Testis (tissue), 3 donors: ENCODE results near the gene NRXN3. TPM values are rescaled to one million over a fixed set of nuclear protein-coding genes. Genes with fewer than 3 reads are reported as not detected.
"Not testable (repeated sequence)": the region's sequence is repeated elsewhere in the genome, so short reads cannot be mapped to it uniquely, and the experiment has no call there.

ENCODE experiments used
- DNase-seq: peaks from one replicate; pipeline ENCODE4 v3.0.0-alpha.2; 2019
- H3K27ac ChIP-seq, 2 donors: fragments of 200-600 bp; sonication (generic); one replicate each; pipeline ENCODE4 v1.5.1; 2019
- H3K27me3 ChIP-seq: fragments of 200-600 bp; sonication (generic); one replicate; pipeline ENCODE4 v1.5.1; 2019
- H3K36me3 ChIP-seq: fragments of 200-600 bp; sonication (generic); one replicate; pipeline ENCODE4 v1.5.1; 2017; ENCODE audit warnings: low read depth; ENCODE audit errors: missing control alignments
- H3K4me1 ChIP-seq: fragments of 200-600 bp; sonication (generic); one replicate; pipeline ENCODE4 v1.5.1; 2019
- H3K4me3 ChIP-seq, 2 donors: fragments of 200-600 bp; sonication (generic); one replicate each; pipeline ENCODE4 v1.5.1; 2017 to 2019
- H3K9me3 ChIP-seq: fragments of 200-600 bp; sonication (generic); one replicate; pipeline ENCODE4 v1.5.1; 2017
- CTCF ChIP-seq, 3 experiments: fragments of 450-650 bp in 2 of 3; fragments of 200-600 bp in 1 of 3; sonication (generic) in 1 of 3; IDR thresholded peaks; one replicate each; pipeline ENCODE4 v1.5.1; 2016 to 2019; ENCODE audit warnings: antibody characterized with exemption in 3 of 3, mild to moderate bottlenecking in 2 of 3, moderate library complexity in 1 of 3
- POLR2A ChIP-seq: fragments of 450-650 bp; IDR thresholded peaks from one replicate; pipeline ENCODE4 v1.6.1; 2017; ENCODE audit warnings: antibody characterized with exemption, mild to moderate bottlenecking, moderate library complexity
- WGBS, 2 donors: methylation state at CpG; one replicate each; pipeline ENCODE4 v1.1.5; 2018; 5-methylcytosine and 5-hydroxymethylcytosine counted together
- intact Hi-C: fragments of 100-400 bp; cut with DNase I; formaldehyde crosslinking; loops from one replicate; pipeline ENCODE4 v1.15.1; 2023; ENCODE audit warnings: low total_unique reads
- polyA plus RNA-seq: library from polyadenylated mRNA; stranded (reverse); fragments of 350-450 nt; fragmentation: Illumina TruSeq; extraction: RNeasy Lipid Tissue Mini Kit (QIAGEN cat#74804); gene quantifications from one replicate; pipeline ENCODE4 v1.2.3, GENCODE V29; 2014; ENCODE audit warnings: low read depth, low replicate concordance; ENCODE audit not compliant: insufficient read depth
- total RNA-seq, 2 donors: library from RNA; depleted of rRNA; stranded (reverse); fragments of >200 nt; gene quantifications; one replicate each; pipeline ENCODE4 v1.2.3, GENCODE V29; 2016

Gene NRXN3
- total and polyA plus RNA-seq, 3 donors from 2014 or later, result 3.5 to 8.0 (median 3.9) TPM

GRCh38 chr14:78425330-78425729 lies 255.2 kb downstream of the NRXN3 start:
- intact Hi-C loops, result no loop called here
- Histone ChIP-seq H3K36me3 (no peaks in the 10 kb centered on the region), H3K9me3 (no peaks in the 10 kb centered on the region), H3K27ac (no peak overlapping the region), H3K4me3 (no peak overlapping the region), H3K4me1 (no peaks in the 10 kb centered on the region), H3K27me3 (no peaks in the 10 kb centered on the region)
- WGBS, 2 donors, result 37 to 60% methylated on average over 2 of the region's 2 CpGs
- no peak for DNase-seq
- TF ChIP-seq POLR2A (no peak), CTCF (IDR thresholded peaks at IDR 0.05) (no peak)

GRCh38 chr14:78425782-78426181 lies 255.6 kb downstream of the NRXN3 start:
- H3K27ac ChIP-seq, result no peak overlapping the region
- intact Hi-C loops, result no loop called here
- no peaks in the 10 kb centered on the region for H3K27me3 ChIP-seq
- 64 to 80% methylated on average over 4 of the region's 4 CpGs for WGBS, 2 donors
- H3K36me3 ChIP-seq, result no peaks in the 10 kb centered on the region
- no peaks in the 10 kb centered on the region for H3K9me3 ChIP-seq
- H3K4me3 ChIP-seq, result no peak overlapping the region
- H3K4me1 ChIP-seq, result no peaks in the 10 kb centered on the region
- TF ChIP-seq CTCF (IDR thresholded peaks at IDR 0.05) (no peak), POLR2A (no peak)
- no peak for DNase-seq

- no peaks in the 10 kb centered on the region for H3K4me1 ChIP-seq
- no peaks in the 10 kb centered on the region for H3K27me3 ChIP-seq
- no peaks in the 10 kb centered on the region for H3K36me3 ChIP-seq
- H3K4me3 ChIP-seq, result no peak overlapping the region
- no peaks in the 10 kb centered on the region for H3K9me3 ChIP-seq
- 67 to 78% methylated on average over 1 of the region's 1 CpG for WGBS, 2 donors
- intact Hi-C loops, result no loop called here
- DNase-seq, result no peak
- no peak for TF ChIP-seq POLR2A
- no peak for TF ChIP-seq CTCF (IDR thresholded peaks at IDR 0.05)
- no peak overlapping the region for H3K27ac ChIP-seq
Observed at GRCh38 chr14:78432046-78432445, 261.9 kb downstream of the NRXN3 start.

- H3K4me1 ChIP-seq, H3K36me3 ChIP-seq, intact Hi-C loops, H3K27me3 ChIP-seq, H3K9me3 ChIP-seq, H3K4me3 ChIP-seq, H3K27ac ChIP-seq, DNase-seq: not testable (repeated sequence)
- WGBS, 2 donors, result 59 to 64% methylated on average over 3 of the region's 3 CpGs
Observed at GRCh38 chr14:78437448-78437847, 267.3 kb downstream of the NRXN3 start.

GRCh38 chr14:78440356-78440894 lies 270.3 kb downstream of the NRXN3 start:
- Histone ChIP-seq H3K9me3 (no peaks in the 10 kb centered on the region), H3K4me3 (no peak overlapping the region), H3K36me3 (no peaks in the 10 kb centered on the region), H3K4me1 (no peaks in the 10 kb centered on the region), H3K27me3 (no peaks in the 10 kb centered on the region), H3K27ac (no peak overlapping the region)
- intact Hi-C loops, result no loop called here
- WGBS, 2 donors, result 48 to 63% methylated on average over 7 of the region's 7 CpGs
- TF ChIP-seq CTCF (IDR thresholded peaks at IDR 0.05) (no peak), POLR2A (no peak)
- no peak for DNase-seq
